ENCODE results near the gene LCE7A.
A peak's percentile ranks its signal among the peaks of the same experiment; 100 is the strongest.

Gene LCE7A

DNA sequence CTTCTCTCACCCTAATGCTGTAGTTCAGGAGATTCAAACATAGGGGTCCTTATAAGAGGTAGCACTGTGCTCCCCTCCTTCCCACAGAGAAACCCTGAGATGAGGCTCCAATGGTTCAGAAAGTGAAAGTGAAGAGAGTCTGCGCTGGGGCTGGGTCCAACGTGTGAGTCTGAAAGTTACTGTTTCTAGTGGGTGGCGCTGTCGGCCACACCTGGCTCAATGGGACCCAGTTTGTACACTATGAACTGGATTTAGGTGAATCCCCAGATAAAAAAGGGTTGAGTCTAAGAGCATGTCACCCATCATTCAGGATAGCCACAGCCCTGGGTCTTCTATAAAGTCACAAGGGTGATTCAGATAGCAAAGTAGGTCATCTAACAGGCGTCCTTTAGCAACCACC is 21.1 kb downstream of the LCE7A start:
- peak; percentile 60 for DNase-seq (ENCODE audit: extremely low read depth, insufficient read length)
- Histone ChIP-seq H3K36me3 (ENCODE audit: control insufficient read depth, insufficient read depth, low read length) (no peaks in the 10 kb centered on the region), H3K27me3 (replicated peaks; ENCODE audit: control insufficient read depth, insufficient read depth, low read length) (no peaks in the 10 kb centered on the region), H3K4me3 (replicated peaks; ENCODE audit: low read depth, low read length) (no peak overlapping the region)
- TF ChIP-seq CTCF (IDR thresholded peaks at IDR 0.05; ENCODE audit: insufficient read depth, low read length, poor library complexity, severe bottlenecking) = peak; percentile 48

GRCh38 chr1:152884085-152884484 is 24.3 kb downstream of the LCE7A start:
- no peaks in the 10 kb centered on the region for H3K27me3 ChIP-seq (replicated peaks; ENCODE audit: control insufficient read depth, insufficient read depth, low read length)
- no peak overlapping the region for H3K4me3 ChIP-seq (replicated peaks; ENCODE audit: low read depth, low read length)
- TF ChIP-seq CTCF (IDR thresholded peaks at IDR 0.05; ENCODE audit: insufficient read depth, low read length, poor library complexity, severe bottlenecking) = no peak
- DNase-seq (ENCODE audit: extremely low read depth, insufficient read length) = no peak
- H3K36me3 ChIP-seq (ENCODE audit: control insufficient read depth, insufficient read depth, low read length) = no peaks in the 10 kb centered on the region

GRCh38 chr1:152884506-152884905 is 24.7 kb downstream of the LCE7A start:
- no peak for TF ChIP-seq CTCF (IDR thresholded peaks at IDR 0.05; ENCODE audit: insufficient read depth, low read length, poor library complexity, severe bottlenecking)
- DNase-seq (ENCODE audit: extremely low read depth, insufficient read length) = no peak
- no peaks in the 10 kb centered on the region for H3K36me3 ChIP-seq (ENCODE audit: control insufficient read depth, insufficient read depth, low read length)
- no peaks in the 10 kb centered on the region for H3K27me3 ChIP-seq (replicated peaks; ENCODE audit: control insufficient read depth, insufficient read depth, low read length)
- no peak overlapping the region for H3K4me3 ChIP-seq (replicated peaks; ENCODE audit: low read depth, low read length)

DNA sequence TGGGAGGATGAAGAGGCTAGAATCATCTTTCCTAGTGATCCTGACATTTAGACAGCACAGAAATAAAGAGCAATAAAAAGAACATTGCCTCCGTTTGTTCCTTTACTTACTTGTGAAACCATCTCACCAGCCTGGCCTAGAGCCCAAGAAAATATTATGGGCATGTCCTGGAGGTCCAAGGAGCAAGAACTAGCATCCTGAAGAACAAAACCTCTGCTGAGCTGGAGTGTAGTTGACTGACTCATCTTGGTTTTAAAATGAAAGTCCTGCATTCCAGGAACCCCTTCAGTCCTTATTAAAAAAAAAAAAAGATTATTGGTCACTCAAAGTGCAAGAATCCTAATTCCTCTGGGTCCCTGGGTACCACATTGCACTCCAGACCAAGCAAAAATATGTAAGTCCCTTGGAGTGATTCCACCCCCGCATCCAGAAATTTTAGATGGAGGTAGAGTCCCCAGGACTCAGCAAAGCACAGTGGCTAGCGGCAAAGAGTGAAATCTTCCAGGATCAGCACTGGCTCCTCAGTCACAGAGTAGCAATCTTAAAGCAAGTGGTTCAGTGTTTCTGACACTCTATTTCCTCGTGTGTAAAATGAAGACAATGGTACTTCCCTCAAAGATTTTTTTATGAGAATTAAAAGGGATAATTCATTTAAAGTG is 25.3 kb downstream of the LCE7A start:
- Histone ChIP-seq H3K27me3 (replicated peaks; ENCODE audit: control insufficient read depth, insufficient read depth, low read length) (no peaks in the 10 kb centered on the region), H3K4me3 (replicated peaks; ENCODE audit: low read depth, low read length) (no peak overlapping the region), H3K36me3 (ENCODE audit: control insufficient read depth, insufficient read depth, low read length) (no peaks in the 10 kb centered on the region)
- no peak for DNase-seq (ENCODE audit: extremely low read depth, insufficient read length)
- no peak for TF ChIP-seq CTCF (IDR thresholded peaks at IDR 0.05; ENCODE audit: insufficient read depth, low read length, poor library complexity, severe bottlenecking)

DNA sequence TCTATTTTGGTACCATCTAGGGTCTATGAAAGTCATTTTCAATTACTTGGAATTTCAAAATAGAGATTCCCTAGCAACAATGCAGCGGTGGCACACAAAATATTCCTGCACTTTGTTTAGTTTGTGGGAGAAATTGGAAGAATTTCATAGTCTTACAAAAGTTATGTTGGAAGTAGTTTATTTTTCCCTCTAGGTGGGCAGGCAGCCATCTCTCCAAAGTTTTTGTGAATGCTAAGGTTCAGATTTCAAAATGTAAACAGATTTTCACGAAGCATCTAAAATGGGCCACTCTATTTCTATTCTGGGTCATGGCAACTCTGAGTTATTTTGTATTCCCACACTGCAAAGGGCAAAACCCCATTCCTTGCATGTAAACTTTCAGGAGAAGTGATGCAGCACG is 26.3 kb downstream of the LCE7A start:
- no peak for DNase-seq (ENCODE audit: extremely low read depth, insufficient read length)
- Histone ChIP-seq H3K4me3 (replicated peaks; ENCODE audit: low read depth, low read length) (no peak overlapping the region), H3K36me3 (ENCODE audit: control insufficient read depth, insufficient read depth, low read length) (no peaks in the 10 kb centered on the region), H3K27me3 (replicated peaks; ENCODE audit: control insufficient read depth, insufficient read depth, low read length) (no peaks in the 10 kb centered on the region)
- no peak for TF ChIP-seq CTCF (IDR thresholded peaks at IDR 0.05; ENCODE audit: insufficient read depth, low read length, poor library complexity, severe bottlenecking)
